Calu3 (cell line): ENCODE measurements around the gene H6PD. TPM values are rescaled to one million over a fixed set of nuclear protein-coding genes. Genes with fewer than 3 reads are reported as not detected.

Experiments used
- BruUV-seq: library from RNA; stranded (reverse); fragments of 400-500 nt; replicated peaks from 2 replicates; lab custom pipeline; 2021; lab: Mats Ljungman, UMichigan
- CTCF ChIA-PET: fragments of 300-600 bp; sonication (Branson Sonifier 250); formaldehyde crosslinking; loops from one replicate; lab custom pipeline; 2022; ENCODE audit warnings: antibody characterized with exemption; lab: Charles Lee
- DNase-seq: peaks from one replicate; pipeline ENCODE4 v3.0.0; 2022
- H3K27ac Mint-ChIP-seq: one replicate; pipeline ENCODE4 v1.8.0; 2022; ENCODE audit warnings: mixed read lengths; ENCODE audit not compliant: unreplicated experiment
- H3K27me3 Mint-ChIP-seq: one replicate; pipeline ENCODE4 v1.8.0; 2022; ENCODE audit warnings: mixed read lengths; ENCODE audit not compliant: unreplicated experiment
- H3K36me3 Mint-ChIP-seq: one replicate; pipeline ENCODE4 v1.8.0; 2022; ENCODE audit warnings: mild to moderate bottlenecking, moderate library complexity, mixed read lengths; ENCODE audit not compliant: insufficient read depth, unreplicated experiment
- H3K4me1 Mint-ChIP-seq: one replicate; pipeline ENCODE4 v1.8.0; 2022; ENCODE audit warnings: mild to moderate bottlenecking, low read depth, mixed read lengths; ENCODE audit not compliant: unreplicated experiment
- H3K4me3 Mint-ChIP-seq: one replicate; pipeline ENCODE4 v1.8.0; 2022; ENCODE audit warnings: mild to moderate bottlenecking, low read depth, moderate library complexity, mixed read lengths; ENCODE audit not compliant: unreplicated experiment
- H3K9me3 Mint-ChIP-seq: one replicate; pipeline ENCODE4 v1.8.0; 2022; ENCODE audit warnings: low read depth, mixed read lengths; ENCODE audit not compliant: unreplicated experiment
- intact Hi-C: fragments of 100-400 bp; cut with micrococcal nuclease; formaldehyde crosslinking; loops from one replicate; pipeline ENCODE4 v1.10.0; 2022; ENCODE audit not compliant: unreplicated experiment
- total RNA-seq: library from RNA; stranded (reverse); gene quantifications from 2 replicates; pipeline ENCODE4 v1.2.3, GENCODE V29; 2022
- TF ChIP-seq, protein P1 (sequence below): fragments of 200-600 bp; IDR thresholded peaks from one replicate; pipeline ENCODE4 v1.8.0; 2022; ENCODE audit warnings: antibody characterized with exemption; ENCODE audit not compliant: unreplicated experiment

The H6PD gene
- total RNA-seq, 1 experiment from 2014 or later = 18.0 TPM

DNA sequence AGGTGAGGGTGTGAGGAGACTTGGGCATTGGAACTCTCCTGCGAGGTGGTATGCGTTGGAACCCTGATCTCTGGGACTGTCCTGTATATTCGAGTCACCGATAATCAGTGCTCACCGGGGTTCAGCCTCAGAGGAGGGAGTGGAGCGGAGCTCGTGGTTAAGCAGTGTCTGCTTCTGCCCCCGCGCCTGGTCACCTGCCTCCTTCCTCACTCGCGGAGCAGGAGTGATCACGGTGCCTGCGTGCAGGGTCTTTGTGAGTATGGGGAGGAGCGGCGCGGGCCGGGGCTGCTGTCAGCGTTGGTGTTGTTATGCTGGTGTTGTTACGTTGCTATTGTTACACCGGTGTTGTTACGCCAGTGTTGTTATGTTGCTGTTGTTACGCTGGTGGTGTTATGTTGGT is 23.3 kb downstream of the H6PD start:
- no peaks in the 10 kb centered on the region for H3K4me1 Mint-ChIP-seq
- no peak overlapping the region for H3K27ac Mint-ChIP-seq
- intact Hi-C loops = no loop called here
- H3K9me3 Mint-ChIP-seq = no peaks in the 10 kb centered on the region
- no peaks in the 10 kb centered on the region for H3K27me3 Mint-ChIP-seq
- CTCF ChIA-PET = no interaction called here
- H3K4me3 Mint-ChIP-seq = no peak overlapping the region
- TF ChIP-seq, protein P1, sequence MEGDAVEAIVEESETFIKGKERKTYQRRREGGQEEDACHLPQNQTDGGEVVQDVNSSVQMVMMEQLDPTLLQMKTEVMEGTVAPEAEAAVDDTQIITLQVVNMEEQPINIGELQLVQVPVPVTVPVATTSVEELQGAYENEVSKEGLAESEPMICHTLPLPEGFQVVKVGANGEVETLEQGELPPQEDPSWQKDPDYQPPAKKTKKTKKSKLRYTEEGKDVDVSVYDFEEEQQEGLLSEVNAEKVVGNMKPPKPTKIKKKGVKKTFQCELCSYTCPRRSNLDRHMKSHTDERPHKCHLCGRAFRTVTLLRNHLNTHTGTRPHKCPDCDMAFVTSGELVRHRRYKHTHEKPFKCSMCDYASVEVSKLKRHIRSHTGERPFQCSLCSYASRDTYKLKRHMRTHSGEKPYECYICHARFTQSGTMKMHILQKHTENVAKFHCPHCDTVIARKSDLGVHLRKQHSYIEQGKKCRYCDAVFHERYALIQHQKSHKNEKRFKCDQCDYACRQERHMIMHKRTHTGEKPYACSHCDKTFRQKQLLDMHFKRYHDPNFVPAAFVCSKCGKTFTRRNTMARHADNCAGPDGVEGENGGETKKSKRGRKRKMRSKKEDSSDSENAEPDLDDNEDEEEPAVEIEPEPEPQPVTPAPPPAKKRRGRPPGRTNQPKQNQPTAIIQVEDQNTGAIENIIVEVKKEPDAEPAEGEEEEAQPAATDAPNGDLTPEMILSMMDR = no peak
- DNase-seq = no peak
- no TSS peak for BruUV-seq
- no peaks in the 10 kb centered on the region for H3K36me3 Mint-ChIP-seq

DNA sequence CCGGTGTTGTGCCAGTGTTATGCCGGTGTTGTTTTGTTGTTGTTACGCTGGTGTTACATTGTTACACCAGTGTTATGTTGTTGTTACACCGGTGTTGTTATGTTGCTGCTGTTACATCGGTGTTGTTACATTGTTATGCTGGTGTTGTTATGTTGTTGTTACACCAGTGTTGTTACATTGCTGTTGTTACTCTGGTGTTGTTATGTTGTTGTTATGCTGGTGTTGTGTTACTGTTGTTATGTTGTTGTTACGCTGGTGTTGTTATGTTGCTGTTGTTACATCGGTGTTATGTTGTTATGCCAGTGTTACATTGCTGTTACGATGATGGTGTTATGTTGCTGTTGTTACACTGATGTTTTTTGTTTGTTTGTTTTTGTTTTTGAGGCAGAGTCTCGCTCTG is 24.1 kb downstream of the H6PD start:
- no TSS peak for BruUV-seq
- Mint-ChIP-seq H3K27ac (no peak overlapping the region), H3K36me3 (no peaks in the 10 kb centered on the region), H3K4me3 (no peak overlapping the region), H3K4me1 (no peaks in the 10 kb centered on the region), H3K9me3 (no peaks in the 10 kb centered on the region), H3K27me3 (no peaks in the 10 kb centered on the region)
- TF ChIP-seq, protein P1 = no peak
- intact Hi-C loops = no loop called here
- CTCF ChIA-PET = no interaction called here
- no peak for DNase-seq

DNA sequence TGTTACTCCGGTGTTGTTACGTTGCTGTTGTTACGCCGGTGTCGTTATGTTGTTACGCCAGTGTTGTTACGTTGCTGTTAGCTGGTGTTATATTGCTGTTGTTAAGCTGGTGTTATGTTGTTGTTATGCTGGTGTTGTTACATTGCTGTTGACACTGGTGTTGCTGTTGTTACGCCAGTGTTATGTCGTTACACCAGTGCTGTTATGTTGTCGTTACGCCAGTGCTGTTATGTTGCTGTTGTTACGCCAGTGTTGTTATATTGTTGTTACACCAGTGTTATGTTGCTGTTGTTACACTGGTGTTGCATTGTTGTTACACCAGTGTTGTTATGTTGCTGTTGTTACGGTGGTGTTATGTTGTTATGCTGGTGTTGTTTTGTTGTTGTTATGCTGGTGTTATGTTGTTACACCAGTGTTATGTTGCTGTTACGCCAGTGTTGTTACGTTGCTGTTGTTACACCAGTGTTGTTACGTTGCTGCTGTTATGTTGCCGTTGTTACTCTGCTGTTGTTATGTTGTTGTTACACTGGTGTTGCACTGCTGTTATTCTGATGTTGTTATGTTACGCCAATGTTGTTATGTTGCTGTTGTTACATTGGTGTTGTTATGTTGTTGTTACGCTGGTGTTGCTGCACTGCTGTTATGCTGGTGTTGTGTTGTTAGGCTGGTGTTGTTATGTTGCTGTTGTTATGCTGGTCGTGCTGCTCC is 25.6 kb downstream of the H6PD start:
- Mint-ChIP-seq H3K27ac (no peak overlapping the region), H3K4me3 (no peak overlapping the region), H3K4me1 (no peaks in the 10 kb centered on the region), H3K27me3 (no peaks in the 10 kb centered on the region), H3K9me3 (no peaks in the 10 kb centered on the region), H3K36me3 (no peaks in the 10 kb centered on the region)
- CTCF ChIA-PET = no interaction called here
- DNase-seq = no peak
- intact Hi-C loops = no loop called here
- no TSS peak for BruUV-seq
- TF ChIP-seq, protein P1 = no peak

DNA sequence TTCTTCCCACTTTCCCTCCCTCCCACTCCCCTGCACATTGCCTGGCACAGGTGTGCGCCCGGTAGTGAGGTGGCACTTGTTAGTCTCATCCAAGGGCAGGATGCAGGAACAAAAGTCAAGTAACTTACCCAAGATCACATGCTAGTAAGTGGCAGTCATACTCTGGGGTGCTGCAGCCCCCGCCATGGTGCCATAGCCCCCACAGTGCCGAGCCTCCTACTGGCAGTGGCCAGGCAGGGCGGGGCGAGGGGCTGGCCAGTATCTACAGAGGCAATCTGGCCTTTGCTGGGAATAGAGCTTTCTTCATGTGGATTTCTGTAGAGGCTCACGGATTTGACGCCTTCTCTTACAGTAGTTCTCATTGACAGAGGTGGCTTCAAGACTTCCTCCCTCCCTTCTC is 26.9 kb downstream of the H6PD start:
- CTCF ChIA-PET = no interaction called here
- TF ChIP-seq, protein P1 = no peak
- H3K27ac Mint-ChIP-seq = no peak overlapping the region

More for the DNA sequence above, 26.9 kb downstream of the H6PD start:
- BruUV-seq = no TSS peak
- H3K27me3 Mint-ChIP-seq = no peaks in the 10 kb centered on the region
- no peak overlapping the region for H3K4me3 Mint-ChIP-seq
- H3K9me3 Mint-ChIP-seq = no peaks in the 10 kb centered on the region
- no peaks in the 10 kb centered on the region for H3K36me3 Mint-ChIP-seq
- DNase-seq = no peak
- intact Hi-C loops = no loop called here
- H3K4me1 Mint-ChIP-seq = no peaks in the 10 kb centered on the region
